HepG2 (cell line): ENCODE results near the gene SEMA4C. TPM values are rescaled to one million over a fixed set of nuclear protein-coding genes. Genes with fewer than 3 reads are reported as not detected.
A peak's percentile ranks its signal among the peaks of the same experiment; 100 is the strongest.

ENCODE experiments used
- ATAC-seq: fragments of 200-7000 bp; cut with Tn5 transposase; 3 replicates; pipeline ENCODE4 v1.9.1; 2020; ENCODE audit warnings: mild to moderate bottlenecking, moderate library complexity
- BruUV-seq: library from RNA; stranded (reverse); fragments of 400-500 nt; replicated peaks from 2 replicates; lab custom pipeline; 2021; lab: Mats Ljungman, UMichigan
- CTCF ChIA-PET: fragments of 300-600 bp; formaldehyde crosslinking; extraction: SDS; loops from one replicate; lab custom pipeline; 2021; ENCODE audit warnings: low total read pairs, inconsistent platforms, low intra/inter-chr PET ratio; lab: Yijun Ruan, JAX
- POLR2A ChIA-PET: fragments of 350-600 bp; sonication (Branson Sonifier 250); formaldehyde crosslinking; loops from one replicate; lab custom pipeline; 2020; ENCODE audit warnings: antibody characterized with exemption, inconsistent platforms; lab: Yijun Ruan, JAX
- DNase-seq: peaks from one replicate; pipeline ENCODE4 v3.0.0-alpha.2; 2015; ENCODE audit warnings: low spot score
- FAIRE-seq: peaks from 3 replicates; lab custom pipeline; 2011; peaks lifted over from hg19 to GRCh38; lab: Jason Lieb, UNC
- H2AFZ ChIP-seq: one replicate; pipeline ENCODE4 v1.6.1; 2011; ENCODE audit warnings: low read length, inconsistent platforms
- H3K27ac ChIP-seq: fragments of 300-600 bp; 3 replicates; pipeline ENCODE4 v1.8.0; 2011; ENCODE audit warnings: mixed run types, mild to moderate bottlenecking, mixed read lengths, low read length, inconsistent platforms; ENCODE audit not compliant: insufficient read depth; ENCODE audit errors: extremely low read length
- H3K27me3 ChIP-seq, 2 experiments: fragments of 200-600 bp in 1 of 2; 2 replicates in 1 of 2; 3 replicates in 1 of 2; pipeline versions ENCODE4 v1.6.0 to v1.8.0; 2011; ENCODE audit warnings: low read length in 2 of 2, mild to moderate bottlenecking in 2 of 2, moderate library complexity in 2 of 2, inconsistent platforms in 1 of 2; ENCODE audit not compliant: insufficient read depth in 2 of 2, control insufficient read depth in 1 of 2
- H3K36me3 ChIP-seq, 2 experiments: fragments of 200-600 bp in 1 of 2; replicated peaks in 1 of 2; 2 replicates in 1 of 2; 3 replicates in 1 of 2; pipeline versions ENCODE4 v1.5.1 to v1.8.0; 2011; ENCODE audit warnings: low read length in 2 of 2, inconsistent platforms in 1 of 2; ENCODE audit not compliant: insufficient read depth in 2 of 2, control insufficient read depth in 1 of 2
- H3K4me1 ChIP-seq: 2 replicates; pipeline ENCODE4 v1.5.1; 2012; ENCODE audit warnings: low read length, inconsistent platforms; ENCODE audit not compliant: insufficient read depth
- H3K4me2 ChIP-seq: 2 replicates; pipeline ENCODE4 v1.6.0; 2011; ENCODE audit warnings: low read depth, low read length, inconsistent platforms
- H3K4me3 ChIP-seq, 3 experiments: fragments of 200-600 bp in 1 of 3; sonication (generic), shearing (Covaris generic) in 1 of 3; replicated peaks in 1 of 3; 2 replicates each; pipeline ENCODE4 v1.5.1; 2011 to 2016; ENCODE audit warnings: low read length in 3 of 3, inconsistent platforms in 2 of 3, low read depth in 2 of 3, mild to moderate bottlenecking in 2 of 3, control low read depth in 1 of 3, mixed read lengths in 1 of 3; ENCODE audit not compliant: insufficient read depth in 1 of 3
- H3K79me2 ChIP-seq: one replicate; pipeline ENCODE4 v1.6.1; 2011; ENCODE audit warnings: low read length, inconsistent platforms; ENCODE audit not compliant: insufficient read depth
- H3K9ac ChIP-seq: 2 replicates; pipeline ENCODE4 v1.6.0; 2011; ENCODE audit warnings: mild to moderate bottlenecking, low read depth, low read length, inconsistent platforms; ENCODE audit not compliant: insufficient read depth
- H3K9me3 ChIP-seq: 2 replicates; pipeline ENCODE4 v1.5.1; 2012; ENCODE audit warnings: mild to moderate bottlenecking, low read length
- H4K20me1 ChIP-seq: 2 replicates; pipeline ENCODE4 v1.6.0; 2011; ENCODE audit warnings: inconsistent platforms, mild to moderate bottlenecking, low read length, moderate library complexity; ENCODE audit not compliant: insufficient read depth
- AHR ChIP-seq: IDR thresholded peaks from 2 replicates; pipeline ENCODE4 v1.6.1; 2018; ENCODE audit warnings: missing genetic modification reagents, missing compliant biosample characterization
- BORCS8-MEF2B ChIP-seq: sonication (generic); formaldehyde crosslinking; IDR thresholded peaks from 2 replicates; pipeline ENCODE4 v1.8.0; 2022; ENCODE audit warnings: mild to moderate bottlenecking, missing genetic modification reagents
- ELF3 ChIP-seq: IDR thresholded peaks from 2 replicates; pipeline ENCODE4 v1.6.1; 2016; ENCODE audit warnings: missing genetic modification reagents, missing compliant biosample characterization
- MTA1 ChIP-seq: sonication (generic); formaldehyde crosslinking; IDR thresholded peaks from 2 replicates; pipeline ENCODE4 v1.4.0; 2020; ENCODE audit warnings: missing genetic modification reagents, mild to moderate bottlenecking, borderline replicate concordance
- NFIC ChIP-seq: IDR thresholded peaks from 2 replicates; pipeline ENCODE4 v1.6.1; 2012; ENCODE audit warnings: mild to moderate bottlenecking, low read length, inconsistent platforms
- SOX5 ChIP-seq: IDR thresholded peaks from 2 replicates; pipeline ENCODE4 v1.6.1; 2016; ENCODE audit warnings: borderline replicate concordance
- ZNF292 ChIP-seq: sonication (generic); formaldehyde crosslinking; IDR thresholded peaks from 2 replicates; pipeline ENCODE4 v1.8.1; 2022; ENCODE audit warnings: mild to moderate bottlenecking, low read depth, missing genetic modification reagents, borderline replicate concordance
- ZNF768 ChIP-seq: sonication (generic); formaldehyde crosslinking; IDR thresholded peaks from 2 replicates; pipeline ENCODE4 v1.4.0; 2020; ENCODE audit warnings: missing genetic modification reagents
- WGBS: methylation state at CpG from one replicate; pipeline ENCODE4 v1.1.6; 2017; ENCODE audit warnings: low lambda C conversion rate; 5-methylcytosine and 5-hydroxymethylcytosine counted together
- in situ Hi-C: cut with HindIII; loops from 2 replicates; pipeline ENCODE4 v1.10.0; 2017; ENCODE audit warnings: low pct_unique_long_range_greater_than_20kb; ENCODE audit not compliant: extremely low pct_ligation_motif_present
- intact Hi-C: fragments of 100-400 bp; cut with micrococcal nuclease; formaldehyde crosslinking; loops from one replicate; pipeline ENCODE4 v1.10.0; 2022; ENCODE audit not compliant: unreplicated experiment
- polyA plus RNA-seq, 8 experiments: library from polyadenylated mRNA; depleted of rRNA in 3 of 8; stranded (reverse) in 7 of 8; unstranded in 1 of 8; fragments of >200 nt; fragmentation: Illumina TruSeq in 4 of 8; extraction: Trizol in 4 of 8; gene quantifications; 2 replicates each; pipeline versions ENCODE4 v1.2.1 to v1.2.3, GENCODE V29; 2011 to 2016; ENCODE audit warnings: low read depth in 4 of 8, missing spikeins in 1 of 8, mixed read lengths in 1 of 8; ENCODE audit not compliant: insufficient read depth in 1 of 8
- total RNA-seq, 5 experiments: library from RNA; depleted of rRNA; stranded (reverse); fragments of >200 nt; fragmentation: Illumina TruSeq; extraction: Trizol; gene quantifications; 2 replicates each; pipeline ENCODE4 v1.2.3, GENCODE V29; 2016; ENCODE audit warnings: low read depth in 1 of 5
- TF ChIP-seq, protein P1 (sequence below): sonication (generic); formaldehyde crosslinking; conservative IDR thresholded peaks from 2 replicates; pipeline ENCODE4 v1.8.0; 2022; ENCODE audit warnings: mild to moderate bottlenecking, moderate library complexity, missing genetic modification reagents
- TF ChIP-seq, protein P2 (sequence below): sonication (generic); formaldehyde crosslinking; IDR thresholded peaks from 2 replicates; pipeline ENCODE4 v1.4.0; 2020; ENCODE audit warnings: mild to moderate bottlenecking, missing genetic modification reagents
- TF ChIP-seq, protein P3 (sequence below), 2 experiments: sonication (generic) in 1 of 2; formaldehyde crosslinking in 1 of 2; IDR thresholded peaks; 2 replicates each; pipeline versions ENCODE4 v1.4.0 to v1.6.1; 2018 to 2020; ENCODE audit warnings: missing genetic modification reagents in 2 of 2, borderline replicate concordance in 1 of 2, low read depth in 1 of 2, mild to moderate bottlenecking in 1 of 2, missing biosample characterization in 1 of 2
- TF ChIP-seq, protein P4 (sequence below): sonication (generic); formaldehyde crosslinking; IDR thresholded peaks from 2 replicates; pipeline ENCODE4 v1.8.0; 2022; ENCODE audit warnings: mild to moderate bottlenecking, missing genetic modification reagents, moderate library complexity

SEMA4C gene
- total and polyA plus RNA-seq, 2 of the 13 experiments (the other 11 are each of a cell fraction or from before 2014, with no cell fraction given): 25.9 to 46.6 TPM

DNA sequence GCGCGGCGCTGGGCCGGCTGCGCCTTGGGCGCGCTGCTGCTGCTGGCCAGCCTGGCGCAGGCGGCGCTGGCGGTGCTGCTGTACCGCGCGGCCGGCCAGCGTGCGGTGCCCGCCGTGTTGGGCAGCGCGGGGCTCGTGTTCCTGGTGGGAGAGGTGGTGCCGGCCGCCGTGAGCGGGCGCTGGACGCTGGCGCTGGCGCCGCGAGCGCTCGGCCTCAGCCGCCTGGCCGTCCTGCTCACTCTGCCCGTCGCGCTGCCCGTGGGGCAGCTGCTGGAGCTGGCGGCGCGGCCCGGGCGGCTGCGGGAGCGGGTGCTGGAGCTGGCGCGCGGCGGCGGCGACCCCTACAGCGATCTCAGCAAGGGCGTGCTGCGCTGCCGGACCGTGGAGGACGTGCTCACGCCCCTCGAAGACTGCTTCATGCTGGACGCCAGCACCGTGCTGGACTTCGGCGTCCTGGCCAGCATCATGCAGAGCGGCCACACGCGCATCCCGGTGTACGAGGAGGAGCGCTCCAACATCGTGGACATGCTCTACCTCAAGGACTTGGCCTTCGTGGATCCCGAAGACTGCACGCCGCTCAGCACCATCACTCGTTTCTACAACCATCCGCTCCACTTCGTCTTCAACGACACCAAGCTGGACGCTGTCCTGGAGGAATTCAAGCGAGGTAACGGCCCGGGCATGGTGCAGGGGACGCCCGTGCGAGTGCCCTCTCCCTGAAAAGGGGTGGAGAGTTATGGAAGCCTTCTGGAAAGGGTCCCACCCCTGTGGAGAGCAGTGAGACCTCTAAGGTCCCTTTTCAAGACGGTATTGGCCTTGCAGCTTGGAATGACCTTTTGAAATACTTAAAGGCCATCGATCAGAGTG lies 52.8 kb downstream of the SEMA4C start:
- Histone ChIP-seq H3K27ac (peak overlapping the region; percentile 83), H4K20me1 (peaks cover 43% of the 10 kb centered on the region), H3K36me3 (peaks cover 3 to 17% of the 10 kb centered on the region in 2 experiments; a peak in 4 of 5 replicates), H3K79me2 (peaks cover 59% of the 10 kb centered on the region), H3K27me3 (no peaks in the 10 kb centered on the region; a peak in 1 of 5 replicates), H2AFZ (no peak overlapping the region), H3K9ac (peak overlapping the region; percentile 87), H3K9me3 (no peaks in the 10 kb centered on the region), H3K4me2 (peak overlapping the region; percentile 100), H3K4me3 (peak overlapping the region; percentile 67 to 91 (median 87)), H3K4me1 (peaks cover 70% of the 10 kb centered on the region)
- ATAC-seq (peak; percentile 12), FAIRE-seq (no peak), DNase-seq (peak; percentile 16)
- intact Hi-C loops: loop anchor here (5.0 kb wide), 3 partner anchors 55 to 215 kb away; partner anchors contain the start of genes CNNM4 and KANSL3
- POLR2A ChIA-PET: interaction anchor here (0.8 to 7.4 kb wide), 20 partner anchors 11 to 280 kb away, joined by 3 to 99 read pairs (median 4); partner anchors contain the start of genes ANKRD39, CNNM4 and SEMA4C
- BruUV-seq: no TSS peak
- WGBS: under 1% methylated on average over 48 of the region's 89 CpGs
- CTCF ChIA-PET: no interaction called here
- in situ Hi-C loops: no loop called here
- TF ChIP-seq ZNF292 (peak; percentile 20; the same call in 1 of the 2 replicates), AHR (CRISPR knock-in tag) (peak; percentile 70; the same call in 1 of the 2 replicates), BORCS8-MEF2B (CRISPR knock-in tag) (peak; percentile 69; the same call in 1 of the 2 replicates), ELF3 (CRISPR knock-in tag) (0 out of 2 replicates have a peak, but pooled peaks have one; percentile 24), ZNF768 (CRISPR knock-in tag) (peak; percentile 56; the same call in 1 of the 2 replicates), SOX5 (CRISPR knock-in tag) (no peak), MTA1 (CRISPR knock-in tag) (peak; percentile 42; the same call in 1 of the 2 replicates), NFIC (no peak)
- TF ChIP-seq, protein P1, sequence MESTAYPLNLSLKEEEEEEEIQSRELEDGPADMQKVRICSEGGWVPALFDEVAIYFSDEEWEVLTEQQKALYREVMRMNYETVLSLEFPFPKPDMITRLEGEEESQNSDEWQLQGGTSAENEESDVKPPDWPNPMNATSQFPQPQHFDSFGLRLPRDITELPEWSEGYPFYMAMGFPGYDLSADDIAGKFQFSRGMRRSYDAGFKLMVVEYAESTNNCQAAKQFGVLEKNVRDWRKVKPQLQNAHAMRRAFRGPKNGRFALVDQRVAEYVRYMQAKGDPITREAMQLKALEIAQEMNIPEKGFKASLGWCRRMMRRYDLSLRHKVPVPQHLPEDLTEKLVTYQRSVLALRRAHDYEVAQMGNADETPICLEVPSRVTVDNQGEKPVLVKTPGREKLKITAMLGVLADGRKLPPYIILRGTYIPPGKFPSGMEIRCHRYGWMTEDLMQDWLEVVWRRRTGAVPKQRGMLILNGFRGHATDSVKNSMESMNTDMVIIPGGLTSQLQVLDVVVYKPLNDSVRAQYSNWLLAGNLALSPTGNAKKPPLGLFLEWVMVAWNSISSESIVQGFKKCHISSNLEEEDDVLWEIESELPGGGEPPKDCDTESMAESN (CRISPR knock-in tag): peak; percentile 53; the same call in 1 of the 2 replicates
- TF ChIP-seq, protein P2, sequence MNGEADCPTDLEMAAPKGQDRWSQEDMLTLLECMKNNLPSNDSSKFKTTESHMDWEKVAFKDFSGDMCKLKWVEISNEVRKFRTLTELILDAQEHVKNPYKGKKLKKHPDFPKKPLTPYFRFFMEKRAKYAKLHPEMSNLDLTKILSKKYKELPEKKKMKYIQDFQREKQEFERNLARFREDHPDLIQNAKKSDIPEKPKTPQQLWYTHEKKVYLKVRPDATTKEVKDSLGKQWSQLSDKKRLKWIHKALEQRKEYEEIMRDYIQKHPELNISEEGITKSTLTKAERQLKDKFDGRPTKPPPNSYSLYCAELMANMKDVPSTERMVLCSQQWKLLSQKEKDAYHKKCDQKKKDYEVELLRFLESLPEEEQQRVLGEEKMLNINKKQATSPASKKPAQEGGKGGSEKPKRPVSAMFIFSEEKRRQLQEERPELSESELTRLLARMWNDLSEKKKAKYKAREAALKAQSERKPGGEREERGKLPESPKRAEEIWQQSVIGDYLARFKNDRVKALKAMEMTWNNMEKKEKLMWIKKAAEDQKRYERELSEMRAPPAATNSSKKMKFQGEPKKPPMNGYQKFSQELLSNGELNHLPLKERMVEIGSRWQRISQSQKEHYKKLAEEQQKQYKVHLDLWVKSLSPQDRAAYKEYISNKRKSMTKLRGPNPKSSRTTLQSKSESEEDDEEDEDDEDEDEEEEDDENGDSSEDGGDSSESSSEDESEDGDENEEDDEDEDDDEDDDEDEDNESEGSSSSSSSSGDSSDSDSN: peak; percentile 66
- TF ChIP-seq, protein P3, sequence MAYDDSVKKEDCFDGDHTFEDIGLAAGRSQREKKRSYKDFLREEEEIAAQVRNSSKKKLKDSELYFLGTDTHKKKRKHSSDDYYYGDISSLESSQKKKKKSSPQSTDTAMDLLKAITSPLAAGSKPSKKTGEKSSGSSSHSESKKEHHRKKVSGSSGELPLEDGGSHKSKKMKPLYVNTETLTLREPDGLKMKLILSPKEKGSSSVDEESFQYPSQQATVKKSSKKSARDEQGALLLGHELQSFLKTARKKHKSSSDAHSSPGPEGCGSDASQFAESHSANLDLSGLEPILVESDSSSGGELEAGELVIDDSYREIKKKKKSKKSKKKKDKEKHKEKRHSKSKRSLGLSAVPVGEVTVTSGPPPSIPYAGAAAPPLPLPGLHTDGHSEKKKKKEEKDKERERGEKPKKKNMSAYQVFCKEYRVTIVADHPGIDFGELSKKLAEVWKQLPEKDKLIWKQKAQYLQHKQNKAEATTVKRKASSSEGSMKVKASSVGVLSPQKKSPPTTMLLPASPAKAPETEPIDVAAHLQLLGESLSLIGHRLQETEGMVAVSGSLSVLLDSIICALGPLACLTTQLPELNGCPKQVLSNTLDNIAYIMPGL (CRISPR knock-in tag; IDR thresholded peaks at IDR 0.05; ENCODE audit: borderline replicate concordance in 1 of 2, low read depth in 1 of 2): 0 out of 4 replicates have a peak, but pooled peaks of 1 of the 2 experiments have one; percentile 48
- TF ChIP-seq, protein P4, sequence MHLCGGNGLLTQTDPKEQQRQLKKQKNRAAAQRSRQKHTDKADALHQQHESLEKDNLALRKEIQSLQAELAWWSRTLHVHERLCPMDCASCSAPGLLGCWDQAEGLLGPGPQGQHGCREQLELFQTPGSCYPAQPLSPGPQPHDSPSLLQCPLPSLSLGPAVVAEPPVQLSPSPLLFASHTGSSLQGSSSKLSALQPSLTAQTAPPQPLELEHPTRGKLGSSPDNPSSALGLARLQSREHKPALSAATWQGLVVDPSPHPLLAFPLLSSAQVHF (CRISPR knock-in tag): no peak
